HG03442 (cell line): ENCODE measurements around the gene ANKRD11.

Experiments
- ATAC-seq: cut with Tn5 transposase; IDR thresholded peaks from one replicate; pipeline ENCODE4 v1.9.1; 2021; ENCODE audit warnings: mild to moderate bottlenecking, moderate library complexity; ENCODE audit not compliant: unreplicated experiment

Gene ANKRD11

GRCh38 chr16:89219365-89219764 is 271.0 kb downstream of the ANKRD11 start:
- ATAC-seq = no peak
